IMR-90 (cell line): Measurements from ENCODE around the gene SLC24A3.

ENCODE experiments used
- CTCF ChIP-seq: conservative IDR thresholded peaks from 2 replicates; pipeline ENCODE4 v1.5.1; 2012; ENCODE audit warnings: mild to moderate bottlenecking, low read depth, low read length, improper control_type of control experiment
- MXI1 ChIP-seq: IDR thresholded peaks from 2 replicates; pipeline ENCODE4 v1.6.1; 2012; ENCODE audit warnings: low read depth, mild to moderate bottlenecking, low read length, moderate library complexity, borderline replicate concordance
- POLR2A ChIP-seq: IDR thresholded peaks from 2 replicates; pipeline ENCODE4 v1.6.1; 2012; ENCODE audit warnings: mild to moderate bottlenecking, low read depth, low read length
- RFX5 ChIP-seq: IDR thresholded peaks from 2 replicates; pipeline ENCODE4 v1.8.0; 2012; ENCODE audit warnings: low read depth, mild to moderate bottlenecking, low read length, moderate library complexity

- no peak for TF ChIP-seq POLR2A
- TF ChIP-seq CTCF, result no peak
- no peak for TF ChIP-seq RFX5
- no peak for TF ChIP-seq MXI1
Observed at GRCh38 chr20:19249106-19249879, 36.9 kb downstream of the SLC24A3 start.
